Epithelial cell of proximal tubule (primary cell): Measurements from ENCODE around the gene HIC1. TPM values are rescaled to one million over a fixed set of nuclear protein-coding genes. Genes with fewer than 3 reads are reported as not detected.

Experiments used
- DNase-seq: peaks from one replicate; pipeline ENCODE4 v3.0.0-alpha.2; 2011; ENCODE audit warnings: low read depth
- H3K4me3 ChIP-seq: 2 replicates; pipeline ENCODE4 v1.5.1; 2011; ENCODE audit warnings: low read depth, mild to moderate bottlenecking, low read length
- CTCF ChIP-seq: conservative IDR thresholded peaks from 2 replicates; pipeline ENCODE4 v1.5.1; 2012; ENCODE audit warnings: low read depth, mild to moderate bottlenecking, low read length
- total RNA-seq: library from RNA; depleted of rRNA; stranded (reverse); fragments of >200 nt; gene quantifications from 2 replicates; pipeline ENCODE4 v1.2.3, GENCODE V29; 2015

HIC1 gene
- total RNA-seq, 1 donor from 2014 or later = 2.7 TPM

DNA sequence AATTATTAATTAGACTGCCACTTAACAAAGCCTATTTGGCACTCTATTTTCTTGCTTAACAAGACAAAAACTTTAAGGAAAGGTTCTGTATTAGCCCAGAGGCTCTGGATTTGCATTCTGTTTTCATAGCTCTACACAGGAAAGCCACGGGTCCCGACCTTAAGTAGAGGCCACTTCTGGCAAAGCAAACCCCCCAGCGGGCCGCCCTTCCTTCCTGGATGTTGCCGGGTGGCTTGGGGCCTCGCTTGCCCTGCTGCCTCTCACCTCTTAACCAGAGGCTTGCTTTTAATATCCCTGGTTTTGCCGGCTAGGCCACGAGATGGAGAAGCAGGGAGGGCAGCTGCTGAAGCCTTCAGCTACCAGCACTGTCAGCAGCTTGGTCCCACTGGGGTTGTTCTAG is 34.2 kb upstream of the HIC1 start:
- TF ChIP-seq CTCF = no peak
- no peak overlapping the region for H3K4me3 ChIP-seq
- no peak for DNase-seq

DNA sequence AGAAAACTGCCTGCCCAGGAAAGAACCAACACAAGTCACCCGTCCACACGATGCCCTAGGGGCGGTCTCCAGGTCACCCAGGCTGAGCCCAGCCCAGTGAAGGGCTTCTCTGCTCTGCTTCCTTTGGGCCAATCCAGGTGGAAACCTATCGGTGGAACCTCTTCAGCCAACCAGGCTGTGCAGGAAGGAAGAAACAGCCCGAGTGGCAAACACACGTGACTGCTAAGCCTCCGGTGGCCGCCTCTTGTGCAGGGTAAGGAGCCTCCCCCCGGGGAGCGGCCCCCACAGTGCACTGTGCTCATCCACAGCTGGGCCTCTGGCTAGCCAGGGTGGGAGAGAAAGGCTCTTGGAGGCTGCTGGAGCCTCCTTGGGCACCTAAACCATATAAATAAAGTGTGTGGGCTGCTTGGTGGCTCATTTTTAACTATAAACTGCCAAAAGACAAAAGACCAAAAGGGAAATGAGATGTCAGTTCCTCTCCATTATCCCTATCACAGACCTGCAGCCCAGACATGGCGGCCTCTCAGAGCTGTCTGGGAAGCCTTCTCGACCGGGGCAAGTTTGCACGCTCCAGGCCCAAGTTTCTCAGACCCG is 32.2 kb upstream of the HIC1 start:
- H3K4me3 ChIP-seq = no peak overlapping the region
- TF ChIP-seq CTCF = no peak
- DNase-seq = no peak

DNA sequence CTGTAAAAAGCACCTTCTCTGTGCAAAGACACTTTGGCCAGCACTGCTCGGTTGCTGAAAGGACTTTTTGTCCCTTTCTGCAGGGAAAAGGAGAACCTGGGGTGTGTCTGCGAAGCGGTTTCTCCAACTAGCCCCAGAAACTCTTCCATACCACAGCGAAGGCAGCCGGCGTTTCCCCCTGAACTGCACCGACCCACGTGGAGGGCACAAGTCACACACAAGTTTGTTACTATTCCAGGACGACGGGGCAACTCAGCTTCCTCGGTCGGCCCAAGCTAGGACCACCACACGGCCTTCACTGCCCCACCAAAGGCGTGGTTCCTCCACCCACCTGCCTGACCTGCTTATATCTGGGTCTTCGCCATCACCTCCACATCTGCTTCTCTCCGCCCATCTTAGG is 31.6 kb upstream of the HIC1 start:
- TF ChIP-seq CTCF = no peak
- no peak for DNase-seq
- H3K4me3 ChIP-seq = no peak overlapping the region

GRCh38 chr17:2023692-2024571 is 31.0 kb upstream of the HIC1 start:
- no peak for DNase-seq
- peak overlapping the region; percentile 11 for H3K4me3 ChIP-seq
- TF ChIP-seq CTCF = no peak

- TF ChIP-seq CTCF = no peak
- peak overlapping the region; percentile 11 for H3K4me3 ChIP-seq
- no peak for DNase-seq
These were observed 30.2 kb upstream of the HIC1 start for GRCh38 chr17:2024572-2025219.

- peak within 1 kb of the TSS; percentile 33 for H3K4me3 ChIP-seq
- no peak for TF ChIP-seq CTCF
- DNase-seq = no peak
These were observed 29.7 kb upstream of the HIC1 start, which contains the start of gene RTN4RL1 for GRCh38 chr17:2025220-2025621. Gene RTN4RL1 (minus strand): TSS chr17:2025334. CDS start chr17:2024865, 469 bp downstream.
